ENCODE results near the gene BTBD18.

DNA sequence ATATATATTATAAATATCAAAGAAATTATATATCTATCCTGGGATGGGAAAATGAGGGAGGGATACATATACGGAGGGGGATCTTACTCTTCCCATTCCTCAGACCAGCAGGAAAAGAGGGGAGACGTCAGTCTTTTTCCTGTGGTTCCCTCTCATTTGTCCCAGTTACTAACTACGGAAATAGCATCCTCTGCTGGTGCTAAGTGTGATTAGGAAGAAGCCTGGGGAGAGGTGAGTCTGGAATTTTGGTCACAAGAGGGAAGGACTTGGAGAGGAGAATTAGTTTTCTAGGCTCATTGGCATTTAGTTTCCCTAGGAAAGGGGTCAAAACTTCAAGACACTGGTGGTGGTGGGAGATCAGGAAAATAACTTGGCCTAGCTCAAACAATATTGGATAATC, 51.2 kb downstream of the BTBD18 start:
- TF ChIP-seq RARB (CRISPR knock-in tag; IDR thresholded peaks at IDR 0.05) (no peak), CSDC2 (CRISPR knock-in tag; IDR thresholded peaks at IDR 0.05) (no peak), OSR1 (CRISPR knock-in tag; IDR thresholded peaks at IDR 0.05) (no peak), ARNTL (CRISPR knock-in tag; IDR thresholded peaks at IDR 0.05; ENCODE audit: borderline replicate concordance, low read depth) (no peak), PPARA (CRISPR knock-in tag; IDR thresholded peaks at IDR 0.05; ENCODE audit: borderline replicate concordance) (no peak), ZFP30 (CRISPR knock-in tag; IDR thresholded peaks at IDR 0.05) (no peak), ISL1 (CRISPR knock-in tag; IDR thresholded peaks at IDR 0.05) (no peak), ZNF565 (CRISPR knock-in tag; conservative IDR thresholded peaks at IDR 0.05; ENCODE audit: low read depth) (no peak)
- TF ChIP-seq, protein P1, sequence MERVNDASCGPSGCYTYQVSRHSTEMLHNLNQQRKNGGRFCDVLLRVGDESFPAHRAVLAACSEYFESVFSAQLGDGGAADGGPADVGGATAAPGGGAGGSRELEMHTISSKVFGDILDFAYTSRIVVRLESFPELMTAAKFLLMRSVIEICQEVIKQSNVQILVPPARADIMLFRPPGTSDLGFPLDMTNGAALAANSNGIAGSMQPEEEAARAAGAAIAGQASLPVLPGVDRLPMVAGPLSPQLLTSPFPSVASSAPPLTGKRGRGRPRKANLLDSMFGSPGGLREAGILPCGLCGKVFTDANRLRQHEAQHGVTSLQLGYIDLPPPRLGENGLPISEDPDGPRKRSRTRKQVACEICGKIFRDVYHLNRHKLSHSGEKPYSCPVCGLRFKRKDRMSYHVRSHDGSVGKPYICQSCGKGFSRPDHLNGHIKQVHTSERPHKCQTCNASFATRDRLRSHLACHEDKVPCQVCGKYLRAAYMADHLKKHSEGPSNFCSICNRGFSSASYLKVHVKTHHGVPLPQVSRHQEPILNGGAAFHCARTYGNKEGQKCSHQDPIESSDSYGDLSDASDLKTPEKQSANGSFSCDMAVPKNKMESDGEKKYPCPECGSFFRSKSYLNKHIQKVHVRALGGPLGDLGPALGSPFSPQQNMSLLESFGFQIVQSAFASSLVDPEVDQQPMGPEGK (CRISPR knock-in tag; IDR thresholded peaks at IDR 0.05; ENCODE audit: borderline replicate concordance), result no peak
- TF ChIP-seq, protein P2, sequence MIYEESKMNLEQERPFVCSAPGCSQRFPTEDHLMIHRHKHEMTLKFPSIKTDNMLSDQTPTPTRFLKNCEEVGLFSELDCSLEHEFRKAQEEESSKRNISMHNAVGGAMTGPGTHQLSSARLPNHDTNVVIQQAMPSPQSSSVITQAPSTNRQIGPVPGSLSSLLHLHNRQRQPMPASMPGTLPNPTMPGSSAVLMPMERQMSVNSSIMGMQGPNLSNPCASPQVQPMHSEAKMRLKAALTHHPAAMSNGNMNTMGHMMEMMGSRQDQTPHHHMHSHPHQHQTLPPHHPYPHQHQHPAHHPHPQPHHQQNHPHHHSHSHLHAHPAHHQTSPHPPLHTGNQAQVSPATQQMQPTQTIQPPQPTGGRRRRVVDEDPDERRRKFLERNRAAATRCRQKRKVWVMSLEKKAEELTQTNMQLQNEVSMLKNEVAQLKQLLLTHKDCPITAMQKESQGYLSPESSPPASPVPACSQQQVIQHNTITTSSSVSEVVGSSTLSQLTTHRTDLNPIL (CRISPR knock-in tag; IDR thresholded peaks at IDR 0.05; ENCODE audit: low read depth), result no peak
- TF ChIP-seq, protein P3, sequence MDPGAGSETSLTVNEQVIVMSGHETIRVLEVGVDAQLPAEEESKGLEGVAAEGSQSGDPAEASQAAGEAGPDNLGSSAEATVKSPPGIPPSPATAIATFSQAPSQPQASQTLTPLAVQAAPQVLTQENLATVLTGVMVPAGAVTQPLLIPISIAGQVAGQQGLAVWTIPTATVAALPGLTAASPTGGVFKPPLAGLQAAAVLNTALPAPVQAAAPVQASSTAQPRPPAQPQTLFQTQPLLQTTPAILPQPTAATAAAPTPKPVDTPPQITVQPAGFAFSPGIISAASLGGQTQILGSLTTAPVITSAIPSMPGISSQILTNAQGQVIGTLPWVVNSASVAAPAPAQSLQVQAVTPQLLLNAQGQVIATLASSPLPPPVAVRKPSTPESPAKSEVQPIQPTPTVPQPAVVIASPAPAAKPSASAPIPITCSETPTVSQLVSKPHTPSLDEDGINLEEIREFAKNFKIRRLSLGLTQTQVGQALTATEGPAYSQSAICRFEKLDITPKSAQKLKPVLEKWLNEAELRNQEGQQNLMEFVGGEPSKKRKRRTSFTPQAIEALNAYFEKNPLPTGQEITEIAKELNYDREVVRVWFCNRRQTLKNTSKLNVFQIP (CRISPR knock-in tag; IDR thresholded peaks at IDR 0.05; ENCODE audit: borderline replicate concordance, low read depth), result no peak

Data from SK-N-SH treated with all-trans-retinoic acid at 6 μM for 48 hours (cell line).